ENCODE results near the gene ATP6V0E2. TPM values are rescaled to one million over a fixed set of nuclear protein-coding genes. Genes with fewer than 3 reads are reported as not detected.

ATP6V0E2 gene
- total and polyA plus RNA-seq, 2 donors from 2014 or later, result 19.8 to 138 TPM

- H3K36me3 ChIP-seq (ENCODE audit: control insufficient read depth in 2 of 3, insufficient read depth in 3 of 3, low read length in 3 of 3), result no peaks in the 10 kb centered on the region
- TF ChIP-seq CTCF (IDR thresholded peaks at IDR 0.05; ENCODE audit: borderline replicate concordance, extremely low read depth, insufficient read depth), result no peak
- no peaks in the 10 kb centered on the region for H3K27me3 ChIP-seq (ENCODE audit: control insufficient read depth, insufficient read depth, low read length)
- H3K9me3 ChIP-seq (ENCODE audit: control insufficient read depth in 2 of 3, insufficient read depth in 1 of 3, low read length in 3 of 3), result no peaks in the 10 kb centered on the region
- FAIRE-seq, result peak; percentile 95
- DNase-seq, result no peak
- peaks cover 0 to 9% (median 2%) of the 10 kb centered on the region in 3 donors for H3K4me1 ChIP-seq (ENCODE audit: control insufficient read depth in 2 of 3, insufficient read depth in 2 of 3, low read depth in 1 of 3, low read length in 3 of 3)
- intact Hi-C loops (cut with DNase I), result no loop called here
- no peak overlapping the region for H3K4me3 ChIP-seq (ENCODE audit: low read length in 3 of 3)
- no peak overlapping the region for H3K9ac ChIP-seq (ENCODE audit: low read length in 3 of 3)
- H3K27ac ChIP-seq (ENCODE audit: low read depth in 2 of 2, low read length in 2 of 2), result no peak overlapping the region
Observed at GRCh38 chr7:149839933-149840332, 33.8 kb upstream of the ATP6V0E2 start.

- TF ChIP-seq CTCF (IDR thresholded peaks at IDR 0.05; ENCODE audit: borderline replicate concordance, extremely low read depth, insufficient read depth), result no peak
- intact Hi-C loops (cut with DNase I), result no loop called here
Observed at GRCh38 chr7:149843566-149843965, 30.2 kb upstream of the ATP6V0E2 start.

GRCh38 chr7:149844445-149844844, 29.3 kb upstream of the ATP6V0E2 start:
- no peak for FAIRE-seq
- intact Hi-C loops (cut with DNase I), result no loop called here
- no peak for TF ChIP-seq CTCF (IDR thresholded peaks at IDR 0.05; ENCODE audit: borderline replicate concordance, extremely low read depth, insufficient read depth)

More at GRCh38 chr7:149843566-149843965, 30.2 kb upstream of the ATP6V0E2 start:
- FAIRE-seq (no peak), DNase-seq (peak in 1 of 5 donors; percentile 49)
- H3K9ac ChIP-seq (ENCODE audit: low read length in 3 of 3), result no peak overlapping the region
- H3K27me3 ChIP-seq (ENCODE audit: control insufficient read depth, insufficient read depth, low read length), result no peaks in the 10 kb centered on the region
- H3K27ac ChIP-seq (ENCODE audit: low read depth in 2 of 2, low read length in 2 of 2), result no peak overlapping the region
- peaks cover 0 to 6% (median 2%) of the 10 kb centered on the region in 3 donors for H3K4me1 ChIP-seq (ENCODE audit: control insufficient read depth in 2 of 3, insufficient read depth in 2 of 3, low read depth in 1 of 3, low read length in 3 of 3)
- H3K36me3 ChIP-seq (ENCODE audit: control insufficient read depth in 2 of 3, insufficient read depth in 3 of 3, low read length in 3 of 3), result peaks cover 0 to 6% (median 4%) of the 10 kb centered on the region in 3 donors
- H3K4me3 ChIP-seq (ENCODE audit: low read length in 3 of 3), result no peak overlapping the region
- H3K9me3 ChIP-seq (ENCODE audit: control insufficient read depth in 2 of 3, insufficient read depth in 1 of 3, low read length in 3 of 3), result no peaks in the 10 kb centered on the region

More at GRCh38 chr7:149844445-149844844, 29.3 kb upstream of the ATP6V0E2 start:
- Histone ChIP-seq H3K9ac (ENCODE audit: low read length in 3 of 3) (no peak overlapping the region), H3K4me1 (ENCODE audit: control insufficient read depth in 2 of 3, insufficient read depth in 2 of 3, low read depth in 1 of 3, low read length in 3 of 3) (peaks cover 0 to 2% (median 2%) of the 10 kb centered on the region in 3 donors), H3K27ac (ENCODE audit: low read depth in 2 of 2, low read length in 2 of 2) (no peak overlapping the region), H3K27me3 (ENCODE audit: control insufficient read depth, insufficient read depth, low read length) (no peaks in the 10 kb centered on the region), H3K9me3 (ENCODE audit: control insufficient read depth in 2 of 3, insufficient read depth in 1 of 3, low read length in 3 of 3) (no peaks in the 10 kb centered on the region), H3K36me3 (ENCODE audit: control insufficient read depth in 2 of 3, insufficient read depth in 3 of 3, low read length in 3 of 3) (peaks cover 0 to 6% (median 4%) of the 10 kb centered on the region in 3 donors), H3K4me3 (ENCODE audit: low read length in 3 of 3) (no peak overlapping the region)
- DNase-seq, result no peak

All from kidney (tissue), 14 donors.